Fibroblast of pulmonary artery (primary cell): ENCODE measurements around the gene CENPP.

Source experiments
- DNase-seq: peaks from one replicate; pipeline ENCODE4 v3.0.0-alpha.2; 2010; ENCODE audit warnings: low read depth
- H3K4me3 ChIP-seq: replicated peaks from 2 replicates; pipeline ENCODE4 v1.5.1; 2011; ENCODE audit warnings: low read depth, mild to moderate bottlenecking, control low read depth, low read length, moderate library complexity
- TF ChIP-seq, protein P1 (sequence below): IDR thresholded peaks from 2 replicates; pipeline ENCODE4 v1.5.1; 2011; ENCODE audit warnings: mild to moderate bottlenecking, control low read depth, low read length, inconsistent platforms; ENCODE audit errors: missing control alignments

Gene CENPP

GRCh38 chr9:92312887-92313623 is 12.7 kb upstream of the CENPP start:
- H3K4me3 ChIP-seq, result no peak overlapping the region
- TF ChIP-seq, protein P1, sequence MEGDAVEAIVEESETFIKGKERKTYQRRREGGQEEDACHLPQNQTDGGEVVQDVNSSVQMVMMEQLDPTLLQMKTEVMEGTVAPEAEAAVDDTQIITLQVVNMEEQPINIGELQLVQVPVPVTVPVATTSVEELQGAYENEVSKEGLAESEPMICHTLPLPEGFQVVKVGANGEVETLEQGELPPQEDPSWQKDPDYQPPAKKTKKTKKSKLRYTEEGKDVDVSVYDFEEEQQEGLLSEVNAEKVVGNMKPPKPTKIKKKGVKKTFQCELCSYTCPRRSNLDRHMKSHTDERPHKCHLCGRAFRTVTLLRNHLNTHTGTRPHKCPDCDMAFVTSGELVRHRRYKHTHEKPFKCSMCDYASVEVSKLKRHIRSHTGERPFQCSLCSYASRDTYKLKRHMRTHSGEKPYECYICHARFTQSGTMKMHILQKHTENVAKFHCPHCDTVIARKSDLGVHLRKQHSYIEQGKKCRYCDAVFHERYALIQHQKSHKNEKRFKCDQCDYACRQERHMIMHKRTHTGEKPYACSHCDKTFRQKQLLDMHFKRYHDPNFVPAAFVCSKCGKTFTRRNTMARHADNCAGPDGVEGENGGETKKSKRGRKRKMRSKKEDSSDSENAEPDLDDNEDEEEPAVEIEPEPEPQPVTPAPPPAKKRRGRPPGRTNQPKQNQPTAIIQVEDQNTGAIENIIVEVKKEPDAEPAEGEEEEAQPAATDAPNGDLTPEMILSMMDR, result no peak
- no peak for DNase-seq

DNA sequence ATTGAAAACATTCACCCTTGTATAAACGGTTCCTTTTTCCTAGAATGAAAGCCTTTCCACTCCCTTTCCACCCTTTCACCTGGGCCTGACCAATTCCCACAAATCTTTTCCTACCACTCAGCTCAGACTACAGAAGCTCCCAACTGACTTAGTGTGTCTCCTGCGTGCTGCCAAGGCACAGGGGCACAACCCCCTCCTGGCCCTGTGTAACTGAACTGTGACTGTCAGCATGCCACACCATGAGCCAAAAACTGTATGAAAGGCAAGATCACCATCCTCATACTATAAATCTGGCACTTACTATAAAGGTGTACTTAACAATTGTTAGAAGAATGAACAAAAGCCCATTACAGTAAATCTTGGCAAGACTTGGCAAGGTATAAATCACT is 12.1 kb upstream of the CENPP start:
- H3K4me3 ChIP-seq, result no peak overlapping the region
- TF ChIP-seq, protein P1, result no peak
- no peak for DNase-seq

DNA sequence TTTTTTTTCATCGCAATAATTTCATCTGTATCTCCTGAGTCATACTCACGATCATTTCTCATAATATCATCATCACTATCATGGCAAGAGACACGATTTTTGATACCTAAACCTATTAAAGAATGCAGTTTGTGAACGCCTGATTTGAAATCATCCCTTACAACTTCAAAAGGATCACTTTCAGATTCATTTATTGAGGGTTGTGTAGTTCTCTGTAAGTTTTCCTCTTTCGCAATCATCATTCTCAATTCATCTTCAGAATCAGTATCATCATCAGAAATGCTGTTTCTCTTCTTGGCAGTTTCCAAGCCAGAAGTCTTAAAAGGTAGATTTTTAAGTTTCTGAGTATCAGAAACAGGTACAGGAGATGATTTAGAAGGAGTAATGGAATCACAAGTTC is 10.3 kb upstream of the CENPP start:
- H3K4me3 ChIP-seq, result no peak overlapping the region
- DNase-seq, result no peak
- TF ChIP-seq, protein P1, result no peak

- no peak for DNase-seq
- peak overlapping the region; percentile 90 for H3K4me3 ChIP-seq
- TF ChIP-seq, protein P1, result no peak
Measured at GRCh38 chr9:92324431-92324830, 1.3 kb upstream of the CENPP start.

DNA sequence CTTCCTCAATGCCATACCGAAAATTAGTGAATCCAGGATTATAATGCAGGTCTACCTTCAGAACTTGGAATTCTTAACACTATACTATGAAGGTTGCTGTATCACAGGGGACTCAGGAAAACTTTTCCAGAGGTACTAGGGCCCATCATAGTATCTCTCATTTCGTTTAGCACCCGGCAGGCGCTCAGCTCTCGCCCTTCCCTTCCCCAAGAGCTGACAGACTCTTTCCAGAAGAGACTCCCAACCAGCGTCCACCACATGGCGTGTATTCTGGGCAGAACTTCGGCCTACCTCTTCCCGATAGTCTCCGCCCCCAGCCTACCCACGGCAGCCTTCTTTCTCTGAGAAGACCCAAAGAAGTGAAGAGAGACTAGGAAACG is 874 bp upstream of the CENPP start:
- DNase-seq, result no peak
- TF ChIP-seq, protein P1, result no peak
- peak overlapping the region; percentile 90 for H3K4me3 ChIP-seq

- TF ChIP-seq, protein P1, result no peak
- DNase-seq, result no peak
- peak overlapping the region; percentile 90 for H3K4me3 ChIP-seq
Measured at GRCh38 chr9:92325991-92326500, 293 bp downstream of the CENPP start.
